Large intestine (tissue), 12 donors: ENCODE measurements around the gene SLC40A1. TPM values are rescaled to one million over a fixed set of nuclear protein-coding genes. Genes with fewer than 3 reads are reported as not detected.

Source experiments
- DNase-seq, 2 donors: peaks; one replicate each; pipeline versions ENCODE4 v3.0.0 to v3.0.0-alpha.2; 2013
- H3K27ac ChIP-seq: one replicate; pipeline ENCODE4 v1.5.1; 2013; ENCODE audit warnings: low read length
- H3K27me3 ChIP-seq: 2 replicates; pipeline ENCODE4 v1.6.1; 2013; ENCODE audit warnings: low read length; ENCODE audit not compliant: control insufficient read depth, insufficient read depth
- H3K36me3 ChIP-seq: 2 replicates; pipeline ENCODE4 v1.6.1; 2013; ENCODE audit warnings: low read length; ENCODE audit not compliant: control insufficient read depth, insufficient read depth
- H3K4me1 ChIP-seq: one replicate; pipeline ENCODE4 v1.6.1; 2013; ENCODE audit warnings: low read length; ENCODE audit not compliant: control insufficient read depth, insufficient read depth
- H3K4me3 ChIP-seq: one replicate; pipeline ENCODE4 v1.5.1; 2013; ENCODE audit warnings: low read length
- H3K9me3 ChIP-seq: one replicate; pipeline ENCODE4 v1.6.1; 2013; ENCODE audit warnings: mild to moderate bottlenecking, low read depth, low read length, moderate library complexity; ENCODE audit not compliant: control insufficient read depth
- WGBS: methylation state at CpG from one replicate; pipeline ENCODE4 v1.1.5; 2013; ENCODE audit warnings: low lambda C conversion rate; ENCODE audit not compliant: insufficient coverage; 5-methylcytosine and 5-hydroxymethylcytosine counted together
- long read RNA-seq, 11 donors: transcript quantifications; one replicate each; lab custom pipeline, GENCODE V29; 2026
- polyA plus RNA-seq: library from polyadenylated mRNA; unstranded; fragments of 120-200 nt; gene quantifications from one replicate; pipeline ENCODE4 v1.2.1, GENCODE V29; 2013

The SLC40A1 gene, protein sequence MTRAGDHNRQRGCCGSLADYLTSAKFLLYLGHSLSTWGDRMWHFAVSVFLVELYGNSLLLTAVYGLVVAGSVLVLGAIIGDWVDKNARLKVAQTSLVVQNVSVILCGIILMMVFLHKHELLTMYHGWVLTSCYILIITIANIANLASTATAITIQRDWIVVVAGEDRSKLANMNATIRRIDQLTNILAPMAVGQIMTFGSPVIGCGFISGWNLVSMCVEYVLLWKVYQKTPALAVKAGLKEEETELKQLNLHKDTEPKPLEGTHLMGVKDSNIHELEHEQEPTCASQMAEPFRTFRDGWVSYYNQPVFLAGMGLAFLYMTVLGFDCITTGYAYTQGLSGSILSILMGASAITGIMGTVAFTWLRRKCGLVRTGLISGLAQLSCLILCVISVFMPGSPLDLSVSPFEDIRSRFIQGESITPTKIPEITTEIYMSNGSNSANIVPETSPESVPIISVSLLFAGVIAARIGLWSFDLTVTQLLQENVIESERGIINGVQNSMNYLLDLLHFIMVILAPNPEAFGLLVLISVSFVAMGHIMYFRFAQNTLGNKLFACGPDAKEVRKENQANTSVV
- polyA plus RNA-seq = 304 TPM
- long read RNA-seq, donor 1, transcript SLC40A1-201 (8 exons, 3,442 nt) = major isoform, 88 of 137 reads
- long read RNA-seq, donor 1, partial matches to known transcripts = 42 of 137 reads
- long read RNA-seq, donor 1, other reads (novel, unspliced or antisense) = 5 of 137 reads
- long read RNA-seq, donor 2, transcript SLC40A1-201 (8 exons, 3,442 nt) = major isoform, 171 of 360 reads
- long read RNA-seq, donor 2, partial matches to known transcripts = 185 of 360 reads
- long read RNA-seq, donor 2, other reads (novel, unspliced or antisense) = 0 of 360 reads
- long read RNA-seq, donor 3 = 0 reads
- long read RNA-seq, donor 4, transcript SLC40A1-201 (8 exons, 3,442 nt) = major isoform, 17 of 36 reads
- long read RNA-seq, donor 4, partial matches to known transcripts = 19 of 36 reads
- long read RNA-seq, donor 4, other reads (novel, unspliced or antisense) = 0 of 36 reads
- long read RNA-seq, donor 5, transcript SLC40A1-201 (8 exons, 3,442 nt) = major isoform, 85 of 112 reads
- long read RNA-seq, donor 5, partial matches to known transcripts = 26 of 112 reads
- long read RNA-seq, donor 5, other reads (novel, unspliced or antisense) = 0 of 112 reads
- long read RNA-seq, donor 6, transcript SLC40A1-201 (8 exons, 3,442 nt) = major isoform, 196 of 313 reads
- long read RNA-seq, donor 6, transcript SLC40A1-207 (4 exons, 993 nt) = minor isoform, 8 of 313 reads
- long read RNA-seq, donor 6, partial matches to known transcripts = 102 of 313 reads
- long read RNA-seq, donor 6, other reads (novel, unspliced or antisense) = 7 of 313 reads
- long read RNA-seq, donor 7, transcript SLC40A1-201 (8 exons, 3,442 nt) = major isoform, 36 of 78 reads
- long read RNA-seq, donor 7, partial matches to known transcripts = 31 of 78 reads
- long read RNA-seq, donor 7, other reads (novel, unspliced or antisense) = 10 of 78 reads
- long read RNA-seq, donor 8, transcript SLC40A1-201 (8 exons, 3,442 nt) = major isoform, 186 of 429 reads
- long read RNA-seq, donor 8, transcript SLC40A1-207 (4 exons, 993 nt) = minor isoform, 10 of 429 reads
- long read RNA-seq, donor 8, partial matches to known transcripts = 217 of 429 reads
- long read RNA-seq, donor 8, other reads (novel, unspliced or antisense) = 16 of 429 reads
- long read RNA-seq, donor 9, transcript SLC40A1-201 (8 exons, 3,442 nt) = major isoform, 173 of 280 reads
- long read RNA-seq, donor 9, transcript SLC40A1-207 (4 exons, 993 nt) = minor isoform, 9 of 280 reads
- long read RNA-seq, donor 9, partial matches to known transcripts = 81 of 280 reads
- long read RNA-seq, donor 9, other reads (novel, unspliced or antisense) = 17 of 280 reads
- long read RNA-seq, donor 10, transcript SLC40A1-201 (8 exons, 3,442 nt) = major isoform, 208 of 304 reads
- long read RNA-seq, donor 10, partial matches to known transcripts = 78 of 304 reads
- long read RNA-seq, donor 10, other reads (novel, unspliced or antisense) = 14 of 304 reads
- long read RNA-seq, donor 11, transcript SLC40A1-201 (8 exons, 3,442 nt) = major isoform, 160 of 317 reads
- long read RNA-seq, donor 11, partial matches to known transcripts = 140 of 317 reads
- long read RNA-seq, donor 11, other reads (novel, unspliced or antisense) = 14 of 317 reads

DNA sequence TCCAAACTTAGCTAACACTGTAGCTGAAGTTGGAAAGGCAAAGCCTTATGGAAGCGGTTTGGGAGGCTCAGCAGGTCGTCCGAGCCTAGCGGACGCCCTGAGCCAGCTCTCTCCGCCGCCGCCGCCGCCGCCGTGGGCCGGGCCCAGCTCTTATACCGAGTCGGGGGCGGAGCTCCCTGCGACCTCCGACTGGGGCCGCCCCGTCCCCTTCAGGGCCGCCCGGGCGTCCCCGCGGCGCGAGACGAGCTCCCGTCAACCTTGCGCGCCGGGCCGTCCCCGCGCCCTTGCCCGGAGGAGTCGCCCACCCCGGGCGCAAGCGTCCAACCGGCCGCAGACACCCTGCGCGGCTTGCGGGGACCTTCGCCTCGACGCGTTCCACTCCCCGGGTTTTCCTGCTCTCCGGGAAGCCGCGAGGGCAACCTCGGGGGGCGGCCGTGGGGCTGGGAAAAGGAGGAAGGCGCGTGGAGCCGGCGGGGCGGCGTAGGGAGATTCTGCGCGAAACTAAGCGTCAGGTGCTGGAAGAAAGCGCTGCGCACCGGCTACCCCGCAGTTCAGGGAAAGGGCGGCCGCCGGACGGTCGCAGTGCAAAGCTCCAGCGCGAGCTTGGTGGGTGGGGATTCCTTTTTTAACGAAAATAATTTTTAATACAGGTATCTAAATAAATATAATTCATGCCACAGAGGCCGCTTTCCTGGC is at the start of gene SLC40A1:
Gene SLC40A1, minus strand, starts transcription at position 129 of the 696 bp plus-strand sequence. CDS start 326 bp downstream, outside the sequence.
- peak within 1 kb of the TSS; percentile 84 for H3K4me3 ChIP-seq
- no CpG with 5 or more reads among the region's 78 CpGs for WGBS
- peaks cover 6% of the 10 kb centered on the region for H3K36me3 ChIP-seq
- peaks cover 34% of the 10 kb centered on the region for H3K4me1 ChIP-seq
- no peaks in the 10 kb centered on the region for H3K27me3 ChIP-seq
- H3K27ac ChIP-seq = peak within 1 kb of the TSS; percentile 96
- no peaks in the 10 kb centered on the region for H3K9me3 ChIP-seq
- DNase-seq = peak; percentile 87 to 95

DNA sequence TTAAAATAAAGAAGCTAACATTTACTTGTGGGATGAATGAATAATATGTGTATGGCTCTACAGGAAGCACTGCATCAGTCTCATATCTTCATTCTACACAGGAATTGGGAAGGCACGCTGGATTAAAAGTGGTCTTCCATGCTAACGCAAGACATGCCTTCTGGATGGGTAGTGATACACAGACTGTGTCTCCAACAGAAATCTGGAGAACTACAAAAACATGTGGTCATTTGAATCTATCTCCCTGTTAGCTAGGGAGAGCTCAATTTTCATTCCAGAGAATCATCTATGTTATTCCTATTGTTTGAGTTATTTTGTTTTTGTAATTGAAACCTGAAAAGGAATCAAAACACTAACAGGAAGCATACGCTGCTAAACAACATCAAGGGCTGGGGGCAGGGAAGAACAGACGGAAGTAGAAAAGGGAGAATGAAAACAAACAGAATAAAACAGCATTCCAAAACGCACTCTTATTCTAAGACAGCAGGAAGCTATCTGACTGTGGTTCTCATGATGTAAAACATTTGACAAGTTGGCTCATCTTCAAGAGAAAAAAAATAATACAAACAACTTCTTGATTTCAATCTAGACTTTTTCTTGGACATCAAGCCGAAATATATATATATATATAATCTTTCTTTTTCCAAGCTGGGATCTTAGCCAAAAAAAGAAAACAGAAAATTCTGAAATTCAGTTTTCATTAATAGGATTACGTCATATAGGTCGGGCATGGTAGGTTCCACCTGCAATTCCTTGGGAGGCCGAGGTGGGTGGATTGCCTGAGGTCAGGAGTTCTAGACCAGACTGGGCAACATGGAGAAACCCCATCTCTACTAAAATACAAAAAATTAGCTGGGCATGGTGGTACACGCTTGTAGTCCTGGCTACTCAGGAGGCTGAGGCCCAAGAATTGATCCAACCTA is 49.2 kb upstream of the SLC40A1 start:
- Histone ChIP-seq H3K4me3 (no peak overlapping the region), H3K9me3 (no peaks in the 10 kb centered on the region), H3K36me3 (no peaks in the 10 kb centered on the region), H3K27me3 (no peaks in the 10 kb centered on the region), H3K27ac (no peak overlapping the region), H3K4me1 (no peaks in the 10 kb centered on the region)
- no peak for DNase-seq
- WGBS = 100% methylated on average over 1 of the region's 10 CpGs

DNA sequence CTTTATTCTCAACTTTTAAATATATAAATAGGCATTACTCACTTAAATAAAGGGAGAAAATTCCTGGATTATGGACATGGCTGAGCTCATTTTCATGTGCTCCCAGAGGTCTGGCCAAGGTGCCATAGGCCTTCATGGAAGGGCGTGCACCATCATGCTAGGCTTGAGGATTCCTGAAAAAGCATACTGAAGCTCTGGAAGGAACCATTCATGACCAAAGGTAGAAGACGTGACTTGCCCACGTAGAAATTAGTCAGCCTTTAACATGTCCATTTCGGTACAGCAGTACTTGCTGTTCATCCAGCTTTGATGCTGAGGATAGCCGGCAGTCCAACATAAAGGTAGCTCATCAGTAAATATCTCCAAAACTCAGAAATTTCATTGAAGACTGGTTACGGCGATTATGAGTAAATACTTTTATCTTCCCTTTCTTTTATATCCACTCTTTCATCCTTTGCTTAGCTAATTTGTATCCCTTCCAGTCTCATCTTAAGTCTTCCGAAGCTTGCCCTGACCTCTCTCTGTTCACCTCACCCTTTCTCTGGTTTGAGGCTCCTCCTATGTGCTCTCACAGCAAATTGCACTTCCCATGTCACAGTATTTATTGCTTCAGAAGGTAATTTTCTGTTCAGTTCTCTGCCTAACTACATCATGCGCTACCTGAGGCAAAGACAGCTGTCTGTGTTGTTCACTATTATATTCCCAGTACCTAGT is 48.4 kb upstream of the SLC40A1 start:
- H3K4me1 ChIP-seq = no peaks in the 10 kb centered on the region
- DNase-seq = peak; percentile 29 to 41
- no peaks in the 10 kb centered on the region for H3K36me3 ChIP-seq
- H3K27ac ChIP-seq = no peak overlapping the region
- H3K9me3 ChIP-seq = no peaks in the 10 kb centered on the region
- H3K4me3 ChIP-seq = no peak overlapping the region
- WGBS = 93% methylated on average over 4 of the region's 9 CpGs
- H3K27me3 ChIP-seq = no peaks in the 10 kb centered on the region

DNA sequence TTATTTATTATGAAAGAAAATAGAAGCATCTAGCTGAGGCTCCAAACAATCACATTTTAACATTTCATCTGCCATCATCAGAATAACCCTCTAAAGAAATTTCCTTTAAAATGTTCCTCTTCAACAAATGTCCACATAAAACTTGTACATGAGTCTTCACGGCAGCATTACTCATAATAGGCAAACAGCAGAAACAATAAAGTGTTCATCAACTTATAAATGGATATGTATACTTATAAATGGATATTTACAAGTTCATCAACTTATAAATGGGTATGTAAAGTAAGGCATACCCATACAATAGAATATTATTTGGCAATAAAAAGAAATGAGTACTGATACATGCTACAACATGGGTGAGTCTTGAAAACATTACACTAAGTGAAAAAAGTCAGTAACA is 47.2 kb upstream of the SLC40A1 start:
- Histone ChIP-seq H3K4me1 (no peaks in the 10 kb centered on the region), H3K36me3 (no peaks in the 10 kb centered on the region), H3K9me3 (no peaks in the 10 kb centered on the region), H3K27me3 (no peaks in the 10 kb centered on the region), H3K27ac (no peak overlapping the region), H3K4me3 (no peak overlapping the region)
- no peak for DNase-seq
- no CpG with 5 or more reads among the region's 1 CpG for WGBS

DNA sequence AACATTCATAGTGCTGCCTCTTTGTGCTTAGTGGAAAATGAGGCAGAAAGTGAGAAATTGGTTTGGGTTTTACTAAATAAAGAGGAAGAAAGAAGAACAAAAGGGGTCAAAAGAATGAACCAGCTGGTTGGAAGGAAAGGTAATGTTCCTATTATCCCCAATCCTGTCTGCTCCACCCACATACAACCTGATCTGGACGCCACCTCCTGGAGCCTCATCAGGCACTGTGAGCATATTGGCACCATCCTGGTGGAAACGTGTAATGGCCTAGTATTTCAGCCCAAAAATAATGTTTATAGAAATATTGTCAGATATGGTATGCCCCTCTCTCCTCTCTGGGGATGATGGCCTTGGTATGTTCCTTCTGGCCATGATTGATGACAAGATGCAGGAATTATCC is 45.0 kb upstream of the SLC40A1 start:
- no CpG with 5 or more reads among the region's 2 CpGs for whole genome bisulfite sequencing
- Histone ChIP-seq H3K4me1 (no peaks in the 10 kb centered on the region), H3K9me3 (no peaks in the 10 kb centered on the region), H3K27ac (no peak overlapping the region), H3K36me3 (no peaks in the 10 kb centered on the region), H3K27me3 (no peaks in the 10 kb centered on the region), H3K4me3 (no peak overlapping the region)
- no peak for DNase-seq

DNA sequence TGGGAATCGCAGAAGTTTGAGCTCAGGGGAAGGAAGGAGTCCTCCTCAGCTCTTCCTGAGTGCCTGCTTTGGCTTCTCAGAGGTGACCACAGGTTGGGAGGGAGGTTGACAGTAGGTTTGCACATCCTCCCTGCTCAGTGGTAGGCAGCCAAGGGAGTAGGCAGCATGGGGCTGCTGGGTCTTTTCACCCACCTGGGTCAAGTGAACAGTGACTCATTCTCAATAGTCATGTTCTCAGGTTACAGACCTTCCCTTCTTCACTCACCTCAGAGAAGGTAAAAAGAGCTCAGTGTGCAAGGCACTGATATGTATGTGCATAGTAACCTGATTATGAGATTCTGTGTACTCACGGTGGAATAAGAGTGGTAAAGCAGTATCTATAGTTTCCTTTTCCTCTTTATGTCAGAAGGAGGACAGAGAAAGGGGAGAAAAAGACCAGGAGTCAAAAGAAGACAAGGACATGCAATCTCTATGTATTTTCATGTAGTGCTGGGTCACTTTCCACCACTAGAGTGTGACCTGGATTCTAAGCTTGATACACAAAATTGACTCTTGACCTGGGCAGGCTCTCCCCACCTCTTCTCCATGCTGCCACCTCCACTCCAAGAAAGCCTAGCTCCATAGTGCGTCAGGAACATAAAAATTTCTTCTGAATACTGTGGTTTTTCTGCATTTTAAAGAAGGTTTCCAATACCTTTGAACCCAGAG is 44.2 kb upstream of the SLC40A1 start:
- no peak overlapping the region for H3K27ac ChIP-seq

DNA sequence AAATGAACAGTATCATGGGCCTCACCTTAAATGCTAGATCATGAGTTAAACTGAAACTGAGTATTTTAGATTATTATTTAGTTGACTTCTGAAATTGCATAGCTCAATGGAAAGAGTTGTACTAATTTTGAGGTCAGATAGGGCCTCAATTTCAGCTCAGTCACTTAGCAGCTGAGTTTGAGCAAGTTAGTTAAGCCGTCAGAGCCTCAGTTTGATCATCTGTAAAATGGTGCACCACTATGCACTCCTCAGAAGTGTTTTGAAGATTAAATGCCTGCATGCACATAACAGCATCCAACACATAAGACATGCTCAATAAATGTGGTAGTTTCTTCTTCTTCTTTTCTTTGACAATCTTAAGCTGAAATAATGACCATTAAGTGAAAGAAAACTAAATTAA is 42.5 kb upstream of the SLC40A1 start:
- Histone ChIP-seq H3K36me3 (no peaks in the 10 kb centered on the region), H3K9me3 (no peaks in the 10 kb centered on the region), H3K4me3 (no peak overlapping the region), H3K27ac (no peak overlapping the region), H3K4me1 (no peaks in the 10 kb centered on the region), H3K27me3 (no peaks in the 10 kb centered on the region)
- DNase-seq = no peak
- no CpG with 5 or more reads among the region's 1 CpG for WGBS

More for the DNA sequence above, 44.2 kb upstream of the SLC40A1 start:
- Histone ChIP-seq H3K9me3 (no peaks in the 10 kb centered on the region), H3K27me3 (no peaks in the 10 kb centered on the region), H3K36me3 (no peaks in the 10 kb centered on the region), H3K4me3 (no peak overlapping the region), H3K4me1 (no peaks in the 10 kb centered on the region)
- 17% methylated on average over 1 of the region's 3 CpGs for WGBS
- DNase-seq = no peak
